MCF 10A (cell line): ENCODE measurements around the gene BORCS5. TPM values are rescaled to one million over a fixed set of nuclear protein-coding genes. Genes with fewer than 3 reads are reported as not detected.
"Not testable (repeated sequence)": the region's sequence is repeated elsewhere in the genome, so short reads cannot be mapped to it uniquely, and the experiment has no call there.

Experiments
- BruUV-seq: library from RNA; stranded (reverse); fragments of 400-500 nt; replicated peaks from 2 replicates; lab custom pipeline; 2021; lab: Mats Ljungman, UMichigan
- CTCF ChIA-PET: fragments of 300-600 bp; sonication (Branson Sonifier 250); formaldehyde crosslinking; extraction: SDS; loops from one replicate; lab custom pipeline; 2021; ENCODE audit warnings: antibody characterized with exemption, inconsistent platforms; lab: Yijun Ruan, JAX
- POLR2A ChIA-PET: fragments of 300-600, 350-650 bp; sonication (Branson Sonifier 250); formaldehyde crosslinking; extraction: SDS; loops from one replicate; lab custom pipeline; 2020; ENCODE audit warnings: antibody characterized with exemption, inconsistent platforms; lab: Yijun Ruan, JAX
- DNase-seq: peaks from one replicate; pipeline ENCODE4 v3.0.0-alpha.2; 2018; ENCODE audit not compliant: unreplicated experiment
- H3K27ac Mint-ChIP-seq: one replicate; pipeline ENCODE4 v1.8.0; 2022; ENCODE audit warnings: mild to moderate bottlenecking, low read depth, mixed read lengths; ENCODE audit not compliant: unreplicated experiment
- H3K27me3 Mint-ChIP-seq: one replicate; pipeline ENCODE4 v1.8.0; 2022; ENCODE audit warnings: mixed read lengths; ENCODE audit not compliant: insufficient read depth, unreplicated experiment
- H3K36me3 Mint-ChIP-seq: one replicate; pipeline ENCODE4 v1.8.0; 2022; ENCODE audit warnings: mild to moderate bottlenecking, moderate library complexity, mixed read lengths; ENCODE audit not compliant: insufficient read depth, unreplicated experiment
- H3K4me1 Mint-ChIP-seq: one replicate; pipeline ENCODE4 v1.8.0; 2022; ENCODE audit warnings: mixed read lengths; ENCODE audit not compliant: insufficient read depth, unreplicated experiment
- H3K4me3 Mint-ChIP-seq: one replicate; pipeline ENCODE4 v1.8.0; 2022; ENCODE audit warnings: mild to moderate bottlenecking, moderate library complexity, mixed read lengths; ENCODE audit not compliant: unreplicated experiment
- H3K9me3 Mint-ChIP-seq: one replicate; pipeline ENCODE4 v1.8.0; 2022; ENCODE audit warnings: mixed read lengths; ENCODE audit not compliant: unreplicated experiment
- intact Hi-C: fragments of 100-400 bp; cut with micrococcal nuclease; formaldehyde crosslinking; loops from 2 replicates; pipeline ENCODE4 v1.14.1; 2022
- total RNA-seq: library from RNA; stranded (reverse); gene quantifications from 2 replicates; pipeline ENCODE4 v1.2.3, GENCODE V29; 2022
- TF ChIP-seq, protein P1 (sequence below): fragments of 200-600 bp; IDR thresholded peaks from one replicate; pipeline ENCODE4 v1.8.0; 2022; ENCODE audit warnings: antibody characterized with exemption, mild to moderate bottlenecking; ENCODE audit not compliant: unreplicated experiment

BORCS5 gene
- total RNA-seq, 1 experiment from 2014 or later, result 11.0 TPM

DNA sequence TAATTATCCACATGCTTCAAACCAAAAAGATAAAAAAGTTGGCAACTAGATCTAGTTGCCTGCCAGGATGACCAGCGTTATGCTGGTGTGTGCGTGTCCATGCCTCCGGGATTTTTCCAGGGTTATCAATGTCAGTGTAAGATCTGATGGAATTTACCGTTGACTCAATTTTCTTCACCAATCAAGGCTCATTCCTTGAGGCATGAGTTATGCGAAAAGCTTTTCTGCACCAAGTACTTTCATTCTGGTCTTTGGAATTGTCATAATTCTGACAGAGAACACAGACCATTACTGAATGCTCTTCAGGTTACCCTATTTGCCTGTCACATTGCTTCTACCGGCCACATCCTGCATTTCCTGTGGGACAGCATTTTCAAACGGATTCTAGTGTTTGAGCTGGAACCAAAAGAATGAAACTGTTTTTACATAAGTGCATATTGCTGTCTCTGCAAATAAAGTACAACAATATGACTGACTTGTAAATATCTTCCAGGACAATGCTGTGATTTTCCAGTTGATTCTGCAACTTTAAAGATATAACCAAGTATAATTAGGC is 114.0 kb downstream of the BORCS5 start:
- TF ChIP-seq, protein P1, sequence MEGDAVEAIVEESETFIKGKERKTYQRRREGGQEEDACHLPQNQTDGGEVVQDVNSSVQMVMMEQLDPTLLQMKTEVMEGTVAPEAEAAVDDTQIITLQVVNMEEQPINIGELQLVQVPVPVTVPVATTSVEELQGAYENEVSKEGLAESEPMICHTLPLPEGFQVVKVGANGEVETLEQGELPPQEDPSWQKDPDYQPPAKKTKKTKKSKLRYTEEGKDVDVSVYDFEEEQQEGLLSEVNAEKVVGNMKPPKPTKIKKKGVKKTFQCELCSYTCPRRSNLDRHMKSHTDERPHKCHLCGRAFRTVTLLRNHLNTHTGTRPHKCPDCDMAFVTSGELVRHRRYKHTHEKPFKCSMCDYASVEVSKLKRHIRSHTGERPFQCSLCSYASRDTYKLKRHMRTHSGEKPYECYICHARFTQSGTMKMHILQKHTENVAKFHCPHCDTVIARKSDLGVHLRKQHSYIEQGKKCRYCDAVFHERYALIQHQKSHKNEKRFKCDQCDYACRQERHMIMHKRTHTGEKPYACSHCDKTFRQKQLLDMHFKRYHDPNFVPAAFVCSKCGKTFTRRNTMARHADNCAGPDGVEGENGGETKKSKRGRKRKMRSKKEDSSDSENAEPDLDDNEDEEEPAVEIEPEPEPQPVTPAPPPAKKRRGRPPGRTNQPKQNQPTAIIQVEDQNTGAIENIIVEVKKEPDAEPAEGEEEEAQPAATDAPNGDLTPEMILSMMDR, result no peak
- no peaks in the 10 kb centered on the region for H3K27me3 Mint-ChIP-seq
- no TSS peak for BruUV-seq
- H3K9me3 Mint-ChIP-seq, result no peaks in the 10 kb centered on the region
- no peak overlapping the region for H3K4me3 Mint-ChIP-seq
- POLR2A ChIA-PET, result interaction anchor here (0.8 to 0.9 kb wide), 2 partner anchors 20 to 84 kb away, joined by 3 read pairs; no protein-coding TSS in a partner anchor
- H3K36me3 Mint-ChIP-seq, result peaks cover 17% of the 10 kb centered on the region
- H3K27ac Mint-ChIP-seq, result no peak overlapping the region
- intact Hi-C loops, result no loop called here
- H3K4me1 Mint-ChIP-seq, result peaks cover 17% of the 10 kb centered on the region
- no peak for DNase-seq
- CTCF ChIA-PET, result no interaction called here

DNA sequence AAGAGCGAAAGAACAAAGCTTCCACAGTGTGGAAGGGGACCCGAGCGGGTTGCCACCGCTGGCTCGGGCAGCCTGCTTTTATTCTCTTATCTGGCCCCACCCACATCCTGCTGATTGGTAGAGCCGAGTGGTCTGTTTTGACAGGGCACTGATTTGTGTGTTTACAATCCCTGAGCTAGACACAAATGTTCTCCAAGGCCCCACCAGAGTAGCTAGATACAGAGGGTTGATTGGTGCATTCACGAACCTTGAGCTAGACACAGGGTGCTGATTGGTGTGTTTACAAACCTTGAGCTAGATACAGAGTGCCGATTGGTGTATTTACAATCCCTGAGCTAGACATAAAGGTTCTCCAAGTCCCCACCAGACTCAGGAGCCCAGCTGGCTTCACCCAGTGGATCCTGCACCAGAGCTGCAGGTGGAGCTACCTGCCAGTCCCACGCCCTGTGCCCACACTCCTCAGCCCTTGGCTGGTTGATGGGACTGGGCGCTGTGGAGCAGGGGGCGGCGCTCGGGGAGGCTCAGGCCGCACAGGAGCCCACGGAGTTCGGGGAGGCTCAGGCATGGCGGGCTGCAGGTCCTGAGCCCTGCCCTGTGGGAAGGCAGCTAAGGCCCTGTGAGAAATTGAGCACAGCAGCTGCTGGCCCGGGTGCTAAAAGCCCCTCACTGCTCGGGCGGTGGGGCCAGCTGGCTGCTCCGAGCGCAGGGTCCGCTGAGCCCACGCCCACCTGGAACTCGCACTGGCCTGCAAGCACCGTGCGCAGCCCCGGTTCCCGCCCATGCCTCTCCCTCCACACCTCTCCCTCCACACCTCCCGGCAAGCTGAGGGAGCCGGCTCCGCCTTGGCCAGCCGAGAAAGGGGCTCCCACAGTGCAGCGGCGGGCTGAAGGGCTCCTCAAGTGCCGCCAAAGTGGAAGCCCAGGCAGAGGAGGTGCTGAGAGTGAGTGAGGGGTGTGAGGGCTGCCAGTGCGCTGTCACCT is 115.4 kb downstream of the BORCS5 start:
- H3K4me3 Mint-ChIP-seq, H3K9me3 Mint-ChIP-seq, H3K27me3 Mint-ChIP-seq, H3K27ac Mint-ChIP-seq, DNase-seq, intact Hi-C loops, BruUV-seq: not testable (repeated sequence)
- ChIA-PET CTCF (interaction anchor here (1.6 kb wide), 1 partner anchor 91 kb away, joined by 6 read pairs; the partner anchor contains the start of gene DUSP16), POLR2A (interaction anchor here (1.9 kb wide), 1 partner anchor 74 kb away, joined by 6 read pairs; no protein-coding TSS in a partner anchor)
- Mint-ChIP-seq H3K4me1 (peaks cover 17% of the 10 kb centered on the region), H3K36me3 (peaks cover 17% of the 10 kb centered on the region)

DNA sequence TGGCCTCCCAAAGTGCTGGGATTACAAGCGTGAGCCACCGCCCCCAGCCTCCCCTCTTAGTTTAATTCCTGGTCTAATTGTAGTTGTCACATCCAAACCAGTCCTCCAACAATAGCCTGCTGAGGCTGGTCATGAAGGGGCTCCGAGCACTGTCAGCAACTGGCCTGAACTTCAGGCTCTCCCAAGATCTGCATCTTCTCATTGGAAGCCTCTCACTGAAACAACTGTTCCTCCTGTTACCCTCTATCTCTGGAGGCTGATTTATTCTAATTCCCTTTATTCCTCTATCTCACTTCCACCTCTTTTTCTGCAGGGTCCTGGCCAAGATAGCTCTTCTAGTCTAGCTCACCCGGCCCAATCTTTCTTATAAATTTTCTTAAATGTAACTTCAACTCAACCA is 116.3 kb downstream of the BORCS5 start:
- BruUV-seq, result no TSS peak
- no peak for DNase-seq
- ChIA-PET CTCF (interaction anchor here (0.8 to 1.6 kb wide), 3 partner anchors 42 to 157 kb away, joined by 3 to 6 read pairs (median 3); partner anchors contain the start of gene DUSP16), POLR2A (interaction anchor here (0.5 to 1.9 kb wide), 4 partner anchors 16 to 75 kb away, joined by 3 to 6 read pairs (median 4); no protein-coding TSS in a partner anchor)
- Mint-ChIP-seq H3K27ac (no peak overlapping the region), H3K4me1 (peaks cover 17% of the 10 kb centered on the region), H3K9me3 (no peaks in the 10 kb centered on the region), H3K4me3 (no peak overlapping the region), H3K27me3 (no peaks in the 10 kb centered on the region), H3K36me3 (peaks cover 17% of the 10 kb centered on the region)
- TF ChIP-seq, protein P1, result no peak
- intact Hi-C loops, result no loop called here

DNA sequence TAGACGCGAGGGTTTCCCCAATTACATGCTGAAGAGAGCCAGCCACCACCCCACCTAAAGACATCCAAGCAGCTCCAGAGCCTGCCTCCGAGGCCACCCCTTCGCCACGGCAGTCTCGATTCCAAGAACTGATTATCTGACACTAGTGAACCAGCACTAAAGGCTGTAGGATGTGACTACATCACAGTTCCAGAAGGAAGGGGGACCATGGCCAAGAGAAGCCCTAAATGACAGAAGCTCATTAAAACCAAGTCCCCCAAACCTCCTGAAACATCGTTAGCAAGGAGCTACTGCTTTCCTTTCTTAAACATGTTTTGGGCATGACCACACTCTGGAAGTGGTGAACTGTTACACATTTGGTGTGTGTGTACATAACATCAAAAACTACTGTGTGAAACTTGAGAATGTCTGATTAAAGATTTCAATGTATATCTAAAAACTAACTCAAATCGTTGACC is 117.6 kb downstream of the BORCS5 start:
- CTCF ChIA-PET, result no interaction called here
- Mint-ChIP-seq H3K4me3 (no peak overlapping the region), H3K4me1 (peaks cover 14% of the 10 kb centered on the region), H3K9me3 (no peaks in the 10 kb centered on the region), H3K36me3 (peaks cover 15% of the 10 kb centered on the region), H3K27me3 (no peaks in the 10 kb centered on the region), H3K27ac (peak overlapping the region; percentile 33)
- POLR2A ChIA-PET, result interaction anchor here (0.7 to 1.1 kb wide), 3 partner anchors 18 to 118 kb away, joined by 3 to 6 read pairs (median 5); partner anchors contain the start of genes BORCS5 and DUSP16
- TF ChIP-seq, protein P1, result no peak
- DNase-seq, result no peak
- intact Hi-C loops, result no loop called here
- BruUV-seq, result no TSS peak
